HL-60 (cell line): Measurements from ENCODE around the gene CCT8L2.
"Not testable (repeated sequence)": the region's sequence is repeated elsewhere in the genome, so short reads cannot be mapped to it uniquely, and the experiment has no call there.

Source experiments
- DNase-seq, 2 experiments: peaks; one replicate each; pipeline ENCODE4 v3.0.0-alpha.2; 2010 to 2020; ENCODE audit warnings: low read depth in 1 of 2, low spot score in 1 of 2
- H3K27ac ChIP-seq: fragments of 250-450 bp; sonication (Bioruptor Pico); replicated peaks from 2 replicates; pipeline ENCODE4 v1.5.1; 2020; ENCODE audit warnings: mild to moderate bottlenecking, moderate library complexity
- H3K27me3 ChIP-seq: fragments of 250-450 bp; sonication (Bioruptor Pico); 2 replicates; pipeline ENCODE4 v1.5.1; 2021; ENCODE audit warnings: mild to moderate bottlenecking, moderate library complexity; ENCODE audit not compliant: insufficient read depth, poor library complexity, severe bottlenecking
- H3K4me3 ChIP-seq: replicated peaks from 2 replicates; pipeline ENCODE4 v1.5.1; 2011; ENCODE audit warnings: mild to moderate bottlenecking, control low read depth, low read length; ENCODE audit not compliant: insufficient read depth
- GABPA ChIP-seq: IDR thresholded peaks from 2 replicates; pipeline ENCODE4 v1.6.1; 2012; ENCODE audit warnings: low read depth
- POLR2AphosphoS5 ChIP-seq: IDR thresholded peaks from 2 replicates; pipeline ENCODE4 v1.6.1; 2012; ENCODE audit warnings: low read depth
- REST ChIP-seq: IDR thresholded peaks from 2 replicates; pipeline ENCODE4 v1.6.1; 2012; ENCODE audit warnings: low read depth; ENCODE audit not compliant: insufficient replicate concordance
- SPI1 ChIP-seq: IDR thresholded peaks from 2 replicates; pipeline ENCODE4 v1.6.1; 2012; ENCODE audit warnings: low read depth, mild to moderate bottlenecking, borderline replicate concordance
- long read RNA-seq: library from polyadenylated mRNA; unstranded; transcript quantifications from one replicate; pipeline ENCODE4 v2.0.0, GENCODE V29; 2020
- TF ChIP-seq, protein P1 (sequence below): IDR thresholded peaks from one replicate; pipeline ENCODE4 v1.5.1; 2011; ENCODE audit warnings: low read length, control low read depth, inconsistent platforms; ENCODE audit not compliant: insufficient read depth

Gene CCT8L2
- long read RNA-seq, result 0 reads

- DNase-seq, H3K4me3 ChIP-seq, H3K27me3 ChIP-seq, H3K27ac ChIP-seq: not testable (repeated sequence)
Measured at GRCh38 chr22:16592710-16593109, at the start of gene CCT8L2. Gene CCT8L2, minus strand, starts transcription at chr22:16592810. Its CDS starts 260 bp downstream, at chr22:16592550.

- DNase-seq, H3K27me3 ChIP-seq, H3K4me3 ChIP-seq, H3K27ac ChIP-seq: not testable (repeated sequence)
Measured at GRCh38 chr22:16635442-16635841, 42.8 kb upstream of the CCT8L2 start.

DNA sequence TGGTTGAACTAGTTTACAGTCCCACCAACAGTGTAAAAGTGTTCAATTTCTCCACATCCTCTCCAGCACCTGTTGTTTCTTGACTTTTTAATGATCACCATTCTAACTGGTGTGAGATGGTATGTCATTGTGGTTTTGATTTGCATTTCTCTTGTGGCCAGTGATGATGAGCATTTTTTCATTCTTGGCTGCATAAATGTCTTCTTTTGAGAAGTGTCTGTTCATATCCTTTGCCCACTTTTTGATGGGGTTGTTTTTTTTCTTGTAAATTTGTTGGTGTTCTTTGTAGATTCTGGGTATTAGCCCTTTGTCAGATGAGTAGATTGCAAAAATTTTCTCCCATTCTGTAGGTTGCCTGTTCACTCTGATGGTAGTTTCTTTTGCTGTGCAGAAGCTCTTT lies 41.5 kb upstream of the CCT8L2 start:
- H3K4me3 ChIP-seq, DNase-seq, H3K27ac ChIP-seq, H3K27me3 ChIP-seq: not testable (repeated sequence)

DNA sequence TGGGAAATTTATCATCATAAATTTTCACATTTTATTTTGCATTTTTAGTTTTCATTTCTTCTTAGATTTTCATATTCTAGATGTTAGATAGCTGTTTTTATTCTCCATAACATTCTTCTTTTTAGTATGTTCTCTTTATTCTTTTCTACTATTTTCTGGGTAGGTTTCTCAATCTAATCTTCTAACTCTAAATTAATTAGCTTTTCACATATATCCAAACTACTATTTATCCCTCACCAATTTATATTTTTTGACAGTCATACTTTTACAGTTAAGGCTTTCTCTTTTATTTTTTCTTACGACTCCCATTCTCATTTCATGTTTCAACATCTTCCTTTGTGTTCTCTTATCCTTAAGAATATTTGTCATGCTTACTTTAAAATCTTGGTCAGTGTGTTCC lies 35.9 kb upstream of the CCT8L2 start:
- not testable (repeated sequence) for H3K27ac ChIP-seq, DNase-seq, H3K27me3 ChIP-seq, H3K4me3 ChIP-seq

DNA sequence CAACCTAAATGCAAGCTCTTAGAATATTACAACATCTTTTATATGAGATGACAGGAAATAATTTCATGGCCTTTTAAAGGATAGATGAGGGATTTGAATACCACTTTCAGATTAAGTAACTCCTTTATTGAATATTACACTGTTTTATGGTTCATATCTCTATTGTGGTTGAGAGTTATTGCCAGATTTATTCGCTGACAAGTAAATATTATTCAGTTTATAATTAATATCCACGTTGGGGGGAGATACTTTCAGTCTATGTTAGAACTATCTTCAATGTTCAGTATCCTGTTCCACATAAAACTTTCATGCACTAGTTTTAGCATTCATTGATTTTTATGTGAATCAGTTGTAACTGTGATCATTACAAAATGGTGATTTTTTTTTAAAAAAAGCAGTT lies 32.4 kb upstream of the CCT8L2 start:
- not testable (repeated sequence) for DNase-seq, H3K4me3 ChIP-seq, H3K27ac ChIP-seq, H3K27me3 ChIP-seq

- not testable (repeated sequence) for H3K27ac ChIP-seq, H3K27me3 ChIP-seq, DNase-seq, H3K4me3 ChIP-seq
Measured at GRCh38 chr22:16623595-16623994, 31.0 kb upstream of the CCT8L2 start.

DNA sequence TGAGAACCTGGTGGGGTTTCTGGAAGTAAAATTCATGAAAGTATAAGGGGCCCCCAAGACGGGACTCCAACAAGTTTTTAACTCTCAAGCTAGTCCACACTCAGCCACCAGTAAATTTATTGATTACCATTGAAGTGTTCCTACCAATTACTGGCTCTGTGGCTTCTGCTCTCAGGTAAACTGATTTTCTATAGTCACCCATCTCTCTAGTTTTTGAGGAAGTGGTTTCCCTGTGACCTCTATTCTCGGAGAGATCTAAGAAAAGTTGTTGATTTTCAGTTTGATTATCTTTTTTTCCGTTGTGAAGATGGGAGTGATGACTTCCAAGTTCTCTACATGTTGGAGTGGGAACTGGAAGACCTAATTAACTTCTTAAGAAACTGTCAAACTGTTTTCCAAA lies 24.9 kb upstream of the CCT8L2 start:
- H3K27me3 ChIP-seq, DNase-seq, H3K27ac ChIP-seq, H3K4me3 ChIP-seq: not testable (repeated sequence)
- TF ChIP-seq SPI1, result 0 out of 2 replicates have a peak, but pooled peaks have one; percentile 9

DNA sequence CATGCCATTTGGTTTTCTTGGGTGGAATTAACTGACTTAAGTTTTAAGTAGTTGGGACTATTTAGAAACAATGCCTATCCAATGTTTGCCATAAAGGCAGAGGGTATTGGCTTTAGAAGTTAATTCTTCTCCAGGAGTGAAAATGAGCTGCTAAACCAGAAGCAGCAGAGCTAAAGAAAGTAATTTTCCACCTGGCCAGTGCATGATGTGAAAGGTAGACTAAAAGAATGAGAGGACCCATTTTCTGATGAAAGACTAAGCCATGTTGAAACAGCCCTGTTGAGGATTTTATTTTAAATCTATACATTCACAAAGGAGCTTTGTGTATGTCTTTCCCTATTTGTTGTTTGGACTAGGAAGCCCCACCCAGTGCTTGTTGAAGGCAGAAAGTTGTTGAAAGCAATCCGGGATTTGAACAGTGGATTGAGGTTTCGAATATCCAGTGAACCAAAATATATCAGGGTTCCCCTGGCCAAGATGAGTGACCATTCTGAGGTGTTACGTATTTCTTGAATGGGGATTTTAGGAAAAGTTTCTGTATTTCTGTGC lies 23.9 kb upstream of the CCT8L2 start:
- not testable (repeated sequence) for H3K27ac ChIP-seq

GRCh38 chr22:16615606-16616245 lies 23.1 kb upstream of the CCT8L2 start:
- not testable (repeated sequence) for H3K4me3 ChIP-seq, H3K27ac ChIP-seq, H3K27me3 ChIP-seq, DNase-seq

More for the DNA sequence above, 23.9 kb upstream of the CCT8L2 start:
- DNase-seq, H3K4me3 ChIP-seq, H3K27me3 ChIP-seq: not testable (repeated sequence)

- H3K4me3 ChIP-seq, result no peak overlapping the region
- H3K27me3 ChIP-seq, result peaks cover 15% of the 10 kb centered on the region
- no peak overlapping the region for H3K27ac ChIP-seq
- no peak for DNase-seq
- TF ChIP-seq SPI1 (no peak), GABPA (no peak), POLR2AphosphoS5 (no peak), REST (no peak)
- TF ChIP-seq, protein P1, sequence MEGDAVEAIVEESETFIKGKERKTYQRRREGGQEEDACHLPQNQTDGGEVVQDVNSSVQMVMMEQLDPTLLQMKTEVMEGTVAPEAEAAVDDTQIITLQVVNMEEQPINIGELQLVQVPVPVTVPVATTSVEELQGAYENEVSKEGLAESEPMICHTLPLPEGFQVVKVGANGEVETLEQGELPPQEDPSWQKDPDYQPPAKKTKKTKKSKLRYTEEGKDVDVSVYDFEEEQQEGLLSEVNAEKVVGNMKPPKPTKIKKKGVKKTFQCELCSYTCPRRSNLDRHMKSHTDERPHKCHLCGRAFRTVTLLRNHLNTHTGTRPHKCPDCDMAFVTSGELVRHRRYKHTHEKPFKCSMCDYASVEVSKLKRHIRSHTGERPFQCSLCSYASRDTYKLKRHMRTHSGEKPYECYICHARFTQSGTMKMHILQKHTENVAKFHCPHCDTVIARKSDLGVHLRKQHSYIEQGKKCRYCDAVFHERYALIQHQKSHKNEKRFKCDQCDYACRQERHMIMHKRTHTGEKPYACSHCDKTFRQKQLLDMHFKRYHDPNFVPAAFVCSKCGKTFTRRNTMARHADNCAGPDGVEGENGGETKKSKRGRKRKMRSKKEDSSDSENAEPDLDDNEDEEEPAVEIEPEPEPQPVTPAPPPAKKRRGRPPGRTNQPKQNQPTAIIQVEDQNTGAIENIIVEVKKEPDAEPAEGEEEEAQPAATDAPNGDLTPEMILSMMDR, result no peak
Measured at GRCh38 chr22:16609548-16610261, 17.1 kb upstream of the CCT8L2 start.
